Type B pancreatic cell (in vitro differentiated cells): ENCODE results near the gene BFSP1. TPM values are rescaled to one million over a fixed set of nuclear protein-coding genes. Genes with fewer than 3 reads are reported as not detected.

Experiments used
- DNase-seq: peaks from one replicate; pipeline ENCODE4 v3.0.0; 2021; ENCODE audit warnings: mixed read lengths; ENCODE audit not compliant: unreplicated experiment; ENCODE audit errors: extremely low spot score
- H3K27ac Mint-ChIP-seq: 2 replicates; pipeline ENCODE4 v1.8.0; 2021; ENCODE audit warnings: mild to moderate bottlenecking, mixed read lengths
- H3K27me3 Mint-ChIP-seq: 2 replicates; pipeline ENCODE4 v1.8.0; 2021; ENCODE audit warnings: mixed read lengths
- H3K36me3 Mint-ChIP-seq: 2 replicates; pipeline ENCODE4 v1.8.0; 2021; ENCODE audit warnings: mixed read lengths
- H3K4me1 Mint-ChIP-seq: one replicate; pipeline ENCODE4 v1.8.0; 2021; ENCODE audit warnings: mixed read lengths; ENCODE audit not compliant: unreplicated experiment
- H3K4me3 Mint-ChIP-seq: 2 replicates; pipeline ENCODE4 v1.8.0; 2021; ENCODE audit warnings: mild to moderate bottlenecking, mixed read lengths
- H3K9me3 Mint-ChIP-seq: 2 replicates; pipeline ENCODE4 v1.8.0; 2021; ENCODE audit warnings: mixed read lengths
- total RNA-seq: library from RNA; stranded (reverse); gene quantifications from 2 replicates; pipeline ENCODE4 v1.2.1, GENCODE V29; 2021; ENCODE audit warnings: low replicate concordance
- TF ChIP-seq, protein P1 (sequence below): fragments of 200-600 bp; sonication (generic); conservative IDR thresholded peaks from 2 replicates; pipeline ENCODE4 v1.5.0; 2021; ENCODE audit warnings: antibody characterized with exemption, mild to moderate bottlenecking

BFSP1 gene
- total RNA-seq, 1 donor from 2014 or later: 1.9 TPM

DNA sequence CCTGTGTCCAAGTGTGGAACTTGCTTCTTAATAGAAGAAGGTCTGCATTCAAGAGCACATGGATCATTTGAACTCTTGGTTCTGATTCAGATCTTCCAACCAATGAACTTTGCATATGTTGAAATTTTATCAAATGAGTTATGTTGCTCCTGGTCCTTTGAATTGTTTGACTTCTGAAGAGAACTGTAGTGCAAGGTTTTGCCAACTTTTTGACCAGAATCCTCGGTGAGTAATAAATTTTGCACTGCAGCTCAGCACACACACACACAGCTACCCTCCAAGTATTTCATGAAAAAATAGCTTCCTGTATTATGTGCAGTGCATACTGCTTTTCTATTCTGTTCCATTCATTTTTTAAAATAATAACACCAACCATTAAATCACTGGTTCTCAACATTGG is 67.5 kb downstream of the BFSP1 start:
- Mint-ChIP-seq H3K4me1 (no peaks in the 10 kb centered on the region), H3K9me3 (no peaks in the 10 kb centered on the region), H3K4me3 (no peak overlapping the region), H3K27ac (no peak overlapping the region), H3K36me3 (no peaks in the 10 kb centered on the region), H3K27me3 (no peaks in the 10 kb centered on the region)
- no peak for DNase-seq
- TF ChIP-seq, protein P1, sequence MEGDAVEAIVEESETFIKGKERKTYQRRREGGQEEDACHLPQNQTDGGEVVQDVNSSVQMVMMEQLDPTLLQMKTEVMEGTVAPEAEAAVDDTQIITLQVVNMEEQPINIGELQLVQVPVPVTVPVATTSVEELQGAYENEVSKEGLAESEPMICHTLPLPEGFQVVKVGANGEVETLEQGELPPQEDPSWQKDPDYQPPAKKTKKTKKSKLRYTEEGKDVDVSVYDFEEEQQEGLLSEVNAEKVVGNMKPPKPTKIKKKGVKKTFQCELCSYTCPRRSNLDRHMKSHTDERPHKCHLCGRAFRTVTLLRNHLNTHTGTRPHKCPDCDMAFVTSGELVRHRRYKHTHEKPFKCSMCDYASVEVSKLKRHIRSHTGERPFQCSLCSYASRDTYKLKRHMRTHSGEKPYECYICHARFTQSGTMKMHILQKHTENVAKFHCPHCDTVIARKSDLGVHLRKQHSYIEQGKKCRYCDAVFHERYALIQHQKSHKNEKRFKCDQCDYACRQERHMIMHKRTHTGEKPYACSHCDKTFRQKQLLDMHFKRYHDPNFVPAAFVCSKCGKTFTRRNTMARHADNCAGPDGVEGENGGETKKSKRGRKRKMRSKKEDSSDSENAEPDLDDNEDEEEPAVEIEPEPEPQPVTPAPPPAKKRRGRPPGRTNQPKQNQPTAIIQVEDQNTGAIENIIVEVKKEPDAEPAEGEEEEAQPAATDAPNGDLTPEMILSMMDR: no peak

GRCh38 chr20:17461941-17462340 is 69.2 kb downstream of the BFSP1 start:
- no peaks in the 10 kb centered on the region for H3K27me3 Mint-ChIP-seq
- TF ChIP-seq, protein P1: no peak
- peaks cover 4% of the 10 kb centered on the region for H3K4me1 Mint-ChIP-seq
- no peaks in the 10 kb centered on the region for H3K9me3 Mint-ChIP-seq
- no peak overlapping the region for H3K27ac Mint-ChIP-seq
- no peak overlapping the region for H3K4me3 Mint-ChIP-seq
- no peaks in the 10 kb centered on the region for H3K36me3 Mint-ChIP-seq
- no peak for DNase-seq

- DNase-seq: no peak
- no peaks in the 10 kb centered on the region for H3K9me3 Mint-ChIP-seq
- H3K36me3 Mint-ChIP-seq: no peaks in the 10 kb centered on the region
- TF ChIP-seq, protein P1: no peak
- H3K27me3 Mint-ChIP-seq: peaks cover 4% of the 10 kb centered on the region
- H3K27ac Mint-ChIP-seq: no peak overlapping the region
- peaks cover 4% of the 10 kb centered on the region for H3K4me1 Mint-ChIP-seq
- no peak overlapping the region for H3K4me3 Mint-ChIP-seq
Measured at GRCh38 chr20:17460119-17460518, 71.1 kb downstream of the BFSP1 start.

DNA sequence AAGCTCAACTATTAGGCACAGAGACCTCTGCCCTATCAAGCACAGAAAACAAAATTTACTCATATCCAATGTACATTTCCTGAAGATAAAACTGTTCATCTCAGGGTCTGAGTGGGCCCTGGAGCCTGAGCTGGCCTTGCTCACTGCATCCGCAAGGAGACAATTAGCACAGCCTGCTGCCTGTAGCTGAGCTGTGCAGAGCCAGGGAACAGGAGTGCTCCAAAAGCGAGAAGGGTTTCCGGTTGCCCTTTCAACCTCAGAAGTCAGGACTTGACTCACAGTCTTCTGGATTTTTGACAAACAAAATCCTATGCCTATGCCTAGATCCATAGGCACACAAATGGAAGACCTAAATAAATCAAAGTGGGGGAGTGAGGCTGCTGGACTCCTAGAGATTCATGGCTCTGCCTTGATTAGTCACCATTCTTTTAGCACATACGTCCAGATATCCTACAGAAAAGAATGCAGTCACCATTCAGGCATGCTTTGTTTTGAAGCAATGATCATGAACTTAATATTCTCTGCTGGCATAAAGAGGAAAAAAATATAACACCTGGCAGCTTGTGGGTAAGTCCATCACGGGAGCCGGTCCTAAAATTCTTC is 73.5 kb downstream of the BFSP1 start:
- Mint-ChIP-seq H3K9me3 (no peaks in the 10 kb centered on the region), H3K36me3 (no peaks in the 10 kb centered on the region), H3K27ac (no peak overlapping the region), H3K4me1 (peaks cover 4% of the 10 kb centered on the region), H3K27me3 (peaks cover 14% of the 10 kb centered on the region), H3K4me3 (no peak overlapping the region)
- DNase-seq: no peak
- TF ChIP-seq, protein P1: no peak

DNA sequence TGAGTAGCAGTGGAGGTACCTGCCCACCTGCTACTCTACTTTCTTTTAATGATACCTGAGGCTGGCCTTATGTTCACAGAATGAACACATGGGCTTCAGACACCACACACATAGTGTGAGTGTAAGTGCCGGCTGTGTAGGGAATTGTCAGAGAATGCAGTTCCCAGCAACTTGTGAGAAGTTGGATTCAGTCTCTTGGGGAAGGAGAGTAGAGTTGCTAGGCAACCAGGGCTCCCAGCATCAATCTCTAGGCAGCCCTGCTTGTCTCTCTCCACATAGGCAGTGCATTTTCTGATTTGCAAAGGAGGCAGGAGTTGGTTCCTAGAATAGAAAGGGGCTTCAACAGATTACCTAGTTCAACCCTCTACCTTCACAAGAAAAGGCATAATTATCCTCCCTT is 74.1 kb downstream of the BFSP1 start:
- Mint-ChIP-seq H3K4me1 (peaks cover 4% of the 10 kb centered on the region), H3K36me3 (no peaks in the 10 kb centered on the region), H3K27me3 (peaks cover 14% of the 10 kb centered on the region), H3K4me3 (no peak overlapping the region), H3K9me3 (no peaks in the 10 kb centered on the region), H3K27ac (no peak overlapping the region)
- TF ChIP-seq, protein P1: no peak
- DNase-seq: no peak

- TF ChIP-seq, protein P1: no peak
- peak overlapping the region; percentile 56 for H3K27ac Mint-ChIP-seq
- no peak for DNase-seq
- H3K4me3 Mint-ChIP-seq: no peak overlapping the region
- peaks cover 4% of the 10 kb centered on the region for H3K4me1 Mint-ChIP-seq
- H3K36me3 Mint-ChIP-seq: no peaks in the 10 kb centered on the region
- H3K9me3 Mint-ChIP-seq: no peaks in the 10 kb centered on the region
- peaks cover 19% of the 10 kb centered on the region for H3K27me3 Mint-ChIP-seq
Measured at GRCh38 chr20:17456279-17456678, 74.9 kb downstream of the BFSP1 start.
